ENCODE data around the gene RPH3AL. TPM values are rescaled to one million over a fixed set of nuclear protein-coding genes. Genes with fewer than 3 reads are reported as not detected.

RPH3AL gene
- total RNA-seq, 1 experiment from 2014 or later: 26.0 TPM

- Histone ChIP-seq H3K4me3 (no peak overlapping the region), H3F3A (ENCODE audit: insufficient read depth, low read depth) (no peaks in the 10 kb centered on the region), H2AFZ (no peak overlapping the region), H3K79me2 (ENCODE audit: low read depth) (no peaks in the 10 kb centered on the region), H3K27me3 (ENCODE audit: insufficient read depth, low read depth) (no peaks in the 10 kb centered on the region), H3K4me1 (replicated peaks; ENCODE audit: insufficient read depth) (no peaks in the 10 kb centered on the region), H4K20me1 (ENCODE audit: insufficient read depth) (no peaks in the 10 kb centered on the region), H3K9me3 (ENCODE audit: insufficient read depth, low read depth) (no peaks in the 10 kb centered on the region), H3K9me2 (ENCODE audit: insufficient read depth) (no peaks in the 10 kb centered on the region), H3K4me2 (no peak overlapping the region), H3K36me3 (ENCODE audit: low read depth) (no peaks in the 10 kb centered on the region), H3K27ac (no peak overlapping the region)
- intact Hi-C loops (cut with micrococcal nuclease; ENCODE audit: unreplicated experiment): no loop called here
- ChIA-PET POLR2A (ENCODE audit: unreplicated experiment) (interaction anchor here (0.6 kb wide), 1 partner anchor 449 kb away, joined by 4 read pairs; no protein-coding TSS in a partner anchor), CTCF (no interaction called here)
- TF ChIP-seq CTCF (conservative IDR thresholded peaks at IDR 0.05) (no peak), EZH2 (IDR thresholded peaks at IDR 0.05; ENCODE audit: low read depth) (no peak)
- BruUV-seq (replicated peaks): no TSS peak
- peak in 1 of 2 experiments; percentile 18 for DNase-seq
These were observed 44.7 kb downstream of the RPH3AL start for GRCh38 chr17:307741-308507.

DNA sequence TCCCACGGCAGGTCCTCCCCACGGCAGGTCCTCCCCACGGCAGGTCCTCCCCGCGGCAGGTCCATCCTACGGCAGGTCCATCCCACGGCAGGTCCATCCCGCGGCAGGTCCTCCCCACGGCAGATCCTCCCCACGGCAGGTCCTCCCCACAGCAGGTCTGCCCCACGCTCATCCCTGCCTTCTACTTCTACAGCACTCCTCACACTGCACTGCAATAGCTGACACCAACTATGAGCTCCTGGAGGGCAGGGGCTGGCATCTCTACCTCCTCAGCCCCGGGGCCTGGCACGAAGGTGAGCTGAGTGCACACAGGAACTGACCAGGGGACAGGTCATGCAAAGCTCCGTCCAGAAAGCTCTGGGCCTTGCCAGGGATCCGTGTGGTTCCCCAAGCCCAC is 45.3 kb downstream of the RPH3AL start:
- intact Hi-C loops (cut with micrococcal nuclease; ENCODE audit: unreplicated experiment): no loop called here
- Histone ChIP-seq H3K27me3 (ENCODE audit: insufficient read depth, low read depth) (no peaks in the 10 kb centered on the region), H3K4me3 (no peak overlapping the region), H3K4me2 (no peak overlapping the region), H3K9me2 (ENCODE audit: insufficient read depth) (no peaks in the 10 kb centered on the region), H2AFZ (no peak overlapping the region), H3K79me2 (ENCODE audit: low read depth) (no peaks in the 10 kb centered on the region), H3K9me3 (ENCODE audit: insufficient read depth, low read depth) (no peaks in the 10 kb centered on the region), H3K27ac (no peak overlapping the region), H3K4me1 (replicated peaks; ENCODE audit: insufficient read depth) (no peaks in the 10 kb centered on the region), H3F3A (ENCODE audit: insufficient read depth, low read depth) (no peaks in the 10 kb centered on the region), H4K20me1 (ENCODE audit: insufficient read depth) (no peaks in the 10 kb centered on the region), H3K36me3 (ENCODE audit: low read depth) (no peaks in the 10 kb centered on the region)
- POLR2A ChIA-PET (ENCODE audit: unreplicated experiment): no interaction called here
- no peak for DNase-seq
- BruUV-seq (replicated peaks): no TSS peak
- CTCF ChIA-PET: no interaction called here
- TF ChIP-seq CTCF (conservative IDR thresholded peaks at IDR 0.05) (no peak), EZH2 (IDR thresholded peaks at IDR 0.05; ENCODE audit: low read depth) (no peak)

DNA sequence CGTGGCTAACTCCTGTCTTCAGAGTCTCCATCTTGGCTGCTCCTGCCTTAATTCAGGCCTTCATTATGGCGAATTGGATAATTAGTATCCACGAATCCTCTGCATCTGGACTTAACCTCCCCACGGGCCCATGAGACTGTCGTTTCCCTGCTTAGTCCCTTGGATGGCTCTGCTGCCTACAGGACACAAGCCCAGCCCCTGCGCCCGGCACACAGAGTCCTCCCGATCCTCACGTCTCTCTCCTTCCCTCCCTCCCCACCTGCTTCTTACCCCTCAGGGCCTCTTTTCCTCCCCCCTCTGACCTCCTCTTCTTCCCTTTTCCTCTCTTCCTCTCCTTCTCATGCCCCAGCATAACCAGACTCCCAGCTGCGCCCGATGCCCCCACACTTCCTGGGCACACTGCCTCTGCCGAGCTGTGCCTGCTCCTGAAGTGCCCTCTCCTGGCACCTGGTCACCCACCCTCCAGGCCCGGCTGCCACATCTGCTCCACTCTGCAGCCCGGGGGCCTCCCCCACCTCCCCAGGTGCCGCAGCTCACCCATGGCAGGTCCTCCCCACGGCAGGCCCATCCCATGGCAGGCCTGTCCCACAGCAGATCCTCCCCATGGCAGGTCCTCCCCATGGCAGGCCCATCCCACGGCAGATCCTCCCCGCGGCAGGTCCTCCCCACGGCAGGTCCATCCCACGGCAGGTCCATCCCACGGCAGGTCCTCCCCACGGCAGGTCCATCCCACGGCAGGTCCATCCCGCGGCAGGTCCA is 45.9 kb downstream of the RPH3AL start:
- intact Hi-C loops (cut with micrococcal nuclease; ENCODE audit: unreplicated experiment): no loop called here

More for the DNA sequence above, 45.9 kb downstream of the RPH3AL start:
- Histone ChIP-seq H4K20me1 (ENCODE audit: insufficient read depth) (no peaks in the 10 kb centered on the region), H3K79me2 (ENCODE audit: low read depth) (no peaks in the 10 kb centered on the region), H3K4me3 (no peak overlapping the region), H2AFZ (no peak overlapping the region), H3F3A (ENCODE audit: insufficient read depth, low read depth) (no peaks in the 10 kb centered on the region), H3K9me2 (ENCODE audit: insufficient read depth) (no peaks in the 10 kb centered on the region), H3K4me1 (replicated peaks; ENCODE audit: insufficient read depth) (no peaks in the 10 kb centered on the region), H3K9me3 (ENCODE audit: insufficient read depth, low read depth) (no peaks in the 10 kb centered on the region), H3K27ac (no peak overlapping the region), H3K4me2 (no peak overlapping the region), H3K36me3 (ENCODE audit: low read depth) (no peaks in the 10 kb centered on the region), H3K27me3 (ENCODE audit: insufficient read depth, low read depth) (no peaks in the 10 kb centered on the region)
- no TSS peak for BruUV-seq (replicated peaks)
- ChIA-PET POLR2A (ENCODE audit: unreplicated experiment) (no interaction called here), CTCF (no interaction called here)
- TF ChIP-seq EZH2 (IDR thresholded peaks at IDR 0.05; ENCODE audit: low read depth) (no peak), CTCF (conservative IDR thresholded peaks at IDR 0.05) (no peak)
- peak in 1 of 2 experiments; percentile 21 for DNase-seq
